DOHH2 (cell line): Measurements from ENCODE around the gene ADCY3.

Source experiments
- H3F3A ChIP-seq: fragments of 200-600 bp; sonication (generic), shearing (Covaris generic); 2 replicates; pipeline ENCODE4 v1.6.0; 2016; ENCODE audit warnings: antibody characterized with exemption, mild to moderate bottlenecking; ENCODE audit not compliant: control insufficient read depth, insufficient read depth
- H3K27ac ChIP-seq: fragments of 200-600 bp; sonication (generic); 2 replicates; pipeline ENCODE4 v1.5.1; 2014; ENCODE audit warnings: low read depth, mild to moderate bottlenecking, low read length, moderate library complexity
- H3K27me3 ChIP-seq: fragments of 200-600 bp; sonication (generic); 2 replicates; pipeline ENCODE4 v1.6.1; 2014; ENCODE audit warnings: mild to moderate bottlenecking, low read length, mixed read lengths; ENCODE audit not compliant: control insufficient read depth
- H3K36me3 ChIP-seq: fragments of 200-600 bp; sonication (generic); 2 replicates; pipeline ENCODE4 v1.6.1; 2014; ENCODE audit warnings: mild to moderate bottlenecking, low read length, moderate library complexity, mixed read lengths; ENCODE audit not compliant: control insufficient read depth
- H3K4me1 ChIP-seq: fragments of 200-600 bp; sonication (generic); 2 replicates; pipeline ENCODE4 v1.6.1; 2014; ENCODE audit warnings: mild to moderate bottlenecking, low read length, mixed read lengths; ENCODE audit not compliant: control insufficient read depth
- H3K4me2 ChIP-seq: fragments of 200-600 bp; sonication (generic); 2 replicates; pipeline ENCODE4 v1.6.0; 2014; ENCODE audit warnings: mild to moderate bottlenecking, low read length, moderate library complexity
- H3K4me3 ChIP-seq: fragments of 200-600 bp; sonication (generic); 2 replicates; pipeline ENCODE4 v1.5.1; 2014; ENCODE audit warnings: mild to moderate bottlenecking, low read length, mixed read lengths
- H3K79me2 ChIP-seq: fragments of 200-600 bp; sonication (generic); 2 replicates; pipeline ENCODE4 v1.6.1; 2014; ENCODE audit warnings: mild to moderate bottlenecking, low read length, mixed read lengths; ENCODE audit not compliant: control insufficient read depth
- H3K9me2 ChIP-seq: fragments of 200-600 bp; sonication (generic); replicated peaks from 2 replicates; pipeline ENCODE4 v1.6.1; 2014; ENCODE audit warnings: mild to moderate bottlenecking, low read length, mixed read lengths; ENCODE audit not compliant: control insufficient read depth
- H3K9me3 ChIP-seq: fragments of 200-600 bp; sonication (generic); 2 replicates; pipeline ENCODE4 v1.6.1; 2014; ENCODE audit warnings: antibody characterized with exemption, low read length, mixed read lengths; ENCODE audit not compliant: control insufficient read depth, insufficient read depth
- H4K20me1 ChIP-seq: fragments of 200-600 bp; sonication (generic); 2 replicates; pipeline ENCODE4 v1.6.0; 2014; ENCODE audit warnings: low read depth, mild to moderate bottlenecking, antibody characterized with exemption, low read length, moderate library complexity; ENCODE audit not compliant: control insufficient read depth, insufficient read depth
- CTCF ChIP-seq: fragments of 200-600 bp; sonication (generic); IDR thresholded peaks from one replicate; pipeline ENCODE4 v1.5.1; 2014; ENCODE audit warnings: antibody characterized with exemption, mild to moderate bottlenecking, low read depth, low read length; ENCODE audit not compliant: poor library complexity, severe bottlenecking
- EZH2phosphoT487 ChIP-seq: fragments of 200-600 bp; sonication (generic); IDR thresholded peaks from 2 replicates; pipeline ENCODE4 v1.6.1; 2017; ENCODE audit warnings: borderline replicate concordance, mild to moderate bottlenecking, antibody characterized with exemption, low read length, moderate library complexity, mixed read lengths

ADCY3 gene

GRCh38 chr2:24863641-24864040 is 56.4 kb downstream of the ADCY3 start:
- no peaks in the 10 kb centered on the region for H3K4me1 ChIP-seq
- H3F3A ChIP-seq = no peaks in the 10 kb centered on the region
- no peak overlapping the region for H3K4me3 ChIP-seq
- no peaks in the 10 kb centered on the region for H4K20me1 ChIP-seq
- H3K36me3 ChIP-seq = peaks cover 7% of the 10 kb centered on the region; the same call in 1 of the 2 replicates
- H3K4me2 ChIP-seq = no peak overlapping the region
- H3K27ac ChIP-seq = no peak overlapping the region
- H3K9me2 ChIP-seq = no peaks in the 10 kb centered on the region
- TF ChIP-seq CTCF = no peak
- no peak for TF ChIP-seq EZH2phosphoT487
- no peaks in the 10 kb centered on the region for H3K9me3 ChIP-seq
- no peaks in the 10 kb centered on the region for H3K27me3 ChIP-seq
- peaks cover 2% of the 10 kb centered on the region for H3K79me2 ChIP-seq

GRCh38 chr2:24861500-24861899 is 58.5 kb downstream of the ADCY3 start:
- no peak overlapping the region for H3K27ac ChIP-seq

GRCh38 chr2:24860631-24861030 is 59.4 kb downstream of the ADCY3 start:
- Histone ChIP-seq H3K79me2 (peaks cover 4% of the 10 kb centered on the region), H3K9me3 (no peaks in the 10 kb centered on the region), H3K4me3 (no peak overlapping the region), H3F3A (no peaks in the 10 kb centered on the region), H3K27ac (no peak overlapping the region), H3K9me2 (no peaks in the 10 kb centered on the region), H3K36me3 (peaks cover 15% of the 10 kb centered on the region; the same call in 1 of the 2 replicates), H3K27me3 (no peaks in the 10 kb centered on the region), H4K20me1 (no peaks in the 10 kb centered on the region), H3K4me2 (no peak overlapping the region), H3K4me1 (no peaks in the 10 kb centered on the region)
- TF ChIP-seq CTCF (no peak), EZH2phosphoT487 (no peak)

More at GRCh38 chr2:24861500-24861899, 58.5 kb downstream of the ADCY3 start:
- peaks cover 10% of the 10 kb centered on the region; the same call in 1 of the 2 replicates for H3K36me3 ChIP-seq
- no peaks in the 10 kb centered on the region for H3K9me2 ChIP-seq
- H3F3A ChIP-seq = no peaks in the 10 kb centered on the region
- H3K4me1 ChIP-seq = no peaks in the 10 kb centered on the region
- no peaks in the 10 kb centered on the region for H3K9me3 ChIP-seq
- H3K4me3 ChIP-seq = no peak overlapping the region
- no peaks in the 10 kb centered on the region for H4K20me1 ChIP-seq
- no peaks in the 10 kb centered on the region for H3K27me3 ChIP-seq
- peaks cover 4% of the 10 kb centered on the region for H3K79me2 ChIP-seq
- TF ChIP-seq CTCF (no peak), EZH2phosphoT487 (no peak)
- H3K4me2 ChIP-seq = no peak overlapping the region
